UCSD-AML1 (cell line): ENCODE results near the gene MTF2.

Source experiments
- DNase-seq: peaks from one replicate; lab custom pipeline; 2025; ENCODE audit not compliant: unreplicated experiment; lab: John Stamatoyannopoulos, UW

The MTF2 gene

DNA sequence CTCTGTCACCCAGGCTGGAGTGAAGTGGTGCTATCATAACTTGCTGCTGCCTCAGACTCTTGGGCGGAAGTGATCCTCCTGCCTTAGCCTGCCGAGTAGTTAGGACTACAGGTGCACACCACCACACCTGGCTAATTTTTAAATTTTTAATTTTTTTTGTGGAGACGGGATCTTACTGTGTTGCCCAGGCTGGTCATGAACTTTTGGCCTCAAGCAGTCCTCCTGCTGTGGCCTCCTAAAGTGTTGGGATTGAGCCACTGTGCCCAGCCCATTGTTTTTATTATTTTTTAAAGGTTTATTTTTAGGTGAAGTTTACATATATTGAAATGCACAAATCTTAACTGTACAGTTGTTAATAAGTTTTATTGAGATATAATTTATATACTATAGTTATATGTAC, 3.2 kb downstream of the MTF2 start:
- DNase-seq: no peak

DNA sequence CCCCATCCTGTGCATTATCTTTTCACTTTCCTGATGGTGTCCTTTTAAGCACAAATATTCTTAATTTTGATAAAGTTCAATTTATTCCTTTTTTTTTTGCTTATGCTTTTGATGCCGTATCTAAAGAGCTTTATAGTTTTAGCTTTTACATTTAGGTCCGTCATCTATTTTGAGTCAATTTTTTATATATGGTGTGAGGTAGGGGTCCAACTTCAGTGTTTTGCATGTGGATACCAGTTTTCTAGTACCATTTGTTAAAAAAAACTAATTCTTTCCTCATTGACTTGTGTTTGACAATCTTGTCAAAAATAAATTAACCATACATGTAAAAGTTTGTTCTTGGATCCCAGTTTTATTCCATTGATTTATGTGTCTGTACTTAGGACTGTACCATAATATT, 4.9 kb downstream of the MTF2 start:
- no peak for DNase-seq

DNA sequence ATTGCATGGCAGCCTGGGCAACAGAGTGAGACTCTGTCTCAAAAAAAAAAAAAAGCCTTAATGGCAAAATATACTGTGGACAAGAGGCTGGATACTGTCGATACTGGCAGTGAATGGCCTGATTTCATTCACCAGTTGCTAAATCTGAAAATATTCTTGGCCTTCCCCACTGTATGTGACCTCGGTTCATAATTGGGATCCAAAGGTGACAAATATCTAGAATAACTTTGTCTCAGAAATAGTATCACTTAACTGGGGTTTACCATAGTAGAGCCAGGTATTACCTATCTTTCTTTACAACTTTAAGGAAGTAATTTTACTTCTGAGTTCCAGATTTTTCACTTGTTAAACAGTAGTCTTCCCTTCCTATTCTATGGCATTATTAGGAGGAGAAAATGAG, 8.4 kb downstream of the MTF2 start:
- DNase-seq: no peak

DNA sequence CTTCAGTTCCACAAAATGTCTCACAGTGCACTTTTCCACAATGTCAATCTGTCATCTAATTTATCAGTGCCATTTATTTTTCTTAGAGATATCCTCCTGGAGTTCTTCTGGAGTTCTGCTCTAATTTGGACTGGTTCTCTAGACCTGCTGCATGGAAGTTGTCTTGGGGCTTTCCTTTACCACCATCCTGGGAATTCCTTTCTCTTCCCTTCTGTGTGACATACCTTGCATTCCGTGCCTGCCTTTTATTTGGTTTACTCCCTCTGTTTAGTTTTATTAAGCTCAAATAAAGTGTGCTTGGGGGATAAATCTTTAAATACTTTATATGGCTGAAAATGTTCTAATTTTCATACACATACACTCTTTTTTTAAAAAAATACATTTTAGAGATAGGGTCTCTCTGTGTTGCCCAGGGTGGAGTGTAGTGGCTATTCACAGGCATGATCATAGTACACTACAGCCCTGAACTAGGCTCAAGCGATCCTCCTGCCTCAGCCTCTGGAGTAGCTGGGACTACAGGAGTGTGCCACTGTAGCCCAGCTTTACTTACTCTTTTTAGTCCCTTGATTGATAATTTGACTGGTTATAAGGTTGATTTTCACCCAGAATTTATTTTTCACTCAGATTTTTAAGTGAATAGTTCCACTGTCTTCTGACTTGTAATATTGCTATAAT, 14.4 kb downstream of the MTF2 start:
- DNase-seq: no peak

DNA sequence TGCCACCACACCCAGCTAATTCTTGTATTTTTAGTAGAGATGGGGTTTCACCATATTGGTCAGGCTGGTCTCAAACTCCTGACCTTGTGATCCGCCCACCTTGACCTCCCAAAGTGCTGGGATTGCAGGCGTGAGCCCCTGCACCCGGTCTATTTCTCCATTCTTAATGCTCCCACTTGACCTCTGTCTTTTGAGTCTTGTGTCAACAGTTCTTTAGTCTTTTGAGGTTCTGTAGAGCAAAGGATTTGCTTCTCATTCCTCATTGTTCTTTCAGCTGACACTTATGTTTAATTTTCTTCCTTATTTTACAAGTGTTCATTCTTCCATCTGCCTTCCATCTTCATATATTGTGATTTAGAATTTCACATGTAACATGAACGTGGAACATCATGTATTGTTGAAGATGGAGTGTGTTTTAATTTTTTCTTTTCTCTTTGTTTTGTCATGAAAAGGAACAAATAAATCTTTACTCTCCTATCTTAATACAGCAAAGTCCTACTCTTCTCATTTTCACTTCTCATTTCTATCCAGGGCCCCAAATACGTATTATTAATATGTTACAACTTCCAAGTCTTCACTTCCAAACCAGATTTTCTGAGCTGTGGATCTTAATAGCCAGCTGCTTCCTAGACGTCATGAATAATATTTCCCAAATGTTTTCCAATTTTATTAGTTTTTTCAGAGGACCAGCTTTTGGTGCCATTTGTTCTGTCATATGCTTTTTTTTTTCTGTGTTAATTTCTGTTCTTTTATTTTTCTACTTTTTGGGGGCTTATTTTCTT, 16.9 kb downstream of the MTF2 start:
- DNase-seq: no peak

DNA sequence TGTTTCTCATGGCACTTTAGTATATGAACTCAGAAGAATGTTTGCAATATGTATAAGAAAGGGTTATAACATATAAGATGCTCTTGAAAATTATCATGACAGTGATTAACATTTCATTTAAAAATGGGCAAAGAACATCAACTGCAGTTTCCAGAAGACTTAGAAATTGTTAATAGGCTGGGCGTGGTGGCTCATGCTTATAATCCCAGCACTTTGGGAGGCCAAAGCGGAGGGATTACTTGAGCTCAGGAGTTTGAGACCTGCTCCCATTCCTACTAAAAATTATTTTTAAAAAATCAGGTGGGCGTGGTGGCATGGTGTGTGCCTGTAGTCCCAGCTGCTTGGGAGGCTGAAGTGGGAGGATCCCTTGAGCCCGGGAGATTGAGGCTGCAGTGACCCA, 23.1 kb downstream of the MTF2 start:
- DNase-seq: no peak

DNA sequence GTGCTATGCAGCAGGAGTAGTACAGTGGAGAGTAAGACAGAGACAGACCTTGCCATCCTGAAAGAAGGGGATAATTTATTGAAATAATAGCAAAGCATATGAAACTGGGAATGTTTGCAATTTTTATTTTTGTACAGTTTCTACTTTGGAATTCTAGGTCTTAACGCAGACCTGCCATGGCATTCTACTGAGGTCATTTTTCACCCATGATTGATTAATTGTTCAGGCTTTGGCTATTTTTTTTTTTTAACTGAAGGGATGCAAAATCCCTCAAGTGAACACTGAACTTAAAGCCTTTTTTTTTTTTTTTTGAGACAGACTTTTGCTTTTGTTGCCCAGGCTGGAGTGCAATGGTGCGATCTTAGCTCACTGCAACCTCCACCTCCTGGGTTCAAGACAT, 27.1 kb downstream of the MTF2 start:
- no peak for DNase-seq

DNA sequence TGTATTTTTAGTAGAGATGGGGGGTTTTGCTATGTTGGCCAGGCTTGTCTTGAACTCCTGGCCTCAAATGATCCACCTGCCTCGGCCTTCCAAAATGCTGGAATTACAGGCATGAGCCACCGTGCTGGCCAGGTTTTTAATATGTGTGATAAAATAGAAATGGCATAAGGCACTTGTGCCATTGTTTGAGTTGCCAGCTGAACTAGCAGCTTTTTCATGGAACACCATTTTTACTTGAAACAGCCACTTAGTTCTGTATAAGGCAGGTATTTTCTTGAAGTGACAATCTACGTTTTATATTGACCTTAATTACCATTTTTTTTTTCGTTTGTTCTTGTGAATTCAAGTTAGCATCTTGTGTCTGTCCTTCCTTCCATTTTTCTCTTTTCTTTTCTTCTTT, 28.3 kb downstream of the MTF2 start:
- DNase-seq: no peak

DNA sequence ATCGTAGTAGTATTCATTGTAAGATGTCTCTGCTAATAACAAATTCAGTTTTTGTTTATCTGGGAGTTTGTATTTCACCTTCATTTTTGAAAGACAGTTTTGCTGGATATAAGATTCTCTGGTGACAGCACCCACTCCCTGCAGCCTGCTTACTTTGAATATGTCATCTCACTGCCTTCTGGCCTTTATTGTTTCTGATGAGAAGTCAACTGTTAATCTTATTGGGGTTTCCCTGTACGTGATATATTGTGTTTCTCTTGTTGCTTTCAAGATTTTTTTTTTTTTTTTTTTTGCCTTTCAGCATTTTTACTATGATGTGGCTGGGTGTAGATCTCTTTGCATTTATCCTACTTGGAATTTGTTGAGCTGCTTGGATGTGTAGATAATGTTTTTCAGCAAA, 29.3 kb downstream of the MTF2 start:
- DNase-seq: no peak

DNA sequence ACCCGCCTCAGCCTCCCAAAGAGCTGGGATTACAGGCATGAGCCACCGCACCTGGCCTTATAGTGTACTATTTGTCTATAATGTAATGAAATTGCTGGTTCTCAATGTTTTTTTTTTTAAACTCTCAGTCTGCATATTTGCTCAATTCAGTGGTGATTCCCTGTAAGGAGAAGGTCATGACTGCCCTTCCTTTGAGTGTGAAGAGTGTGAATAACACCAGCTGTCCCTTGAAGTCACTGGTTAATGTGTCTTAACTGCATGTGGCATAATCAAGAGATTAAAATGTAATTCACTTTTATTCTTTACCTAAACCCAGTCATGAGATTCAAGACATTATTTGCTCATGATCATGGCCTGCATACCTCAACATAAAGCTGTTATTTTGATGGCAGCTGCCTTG, 30.5 kb downstream of the MTF2 start:
- DNase-seq: no peak

DNA sequence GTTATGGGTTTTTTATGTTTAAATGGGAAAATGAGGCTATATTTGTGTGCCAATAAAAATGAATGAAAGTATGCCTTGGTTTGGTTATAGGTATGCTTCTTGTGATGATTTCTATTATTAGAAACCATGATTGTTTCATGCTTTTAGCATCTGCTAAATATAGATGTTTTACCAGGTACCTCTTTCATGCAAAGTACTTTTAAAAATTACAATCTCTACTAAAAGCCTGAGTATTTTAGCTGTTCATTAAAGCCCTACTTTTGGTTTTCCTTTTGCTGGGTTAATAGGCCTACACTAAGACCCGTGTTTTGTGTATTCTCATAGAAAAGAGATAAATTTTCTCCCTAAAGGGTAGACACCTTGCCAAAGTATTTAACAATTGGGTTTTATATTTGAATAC, 32.0 kb downstream of the MTF2 start:
- DNase-seq: no peak

DNA sequence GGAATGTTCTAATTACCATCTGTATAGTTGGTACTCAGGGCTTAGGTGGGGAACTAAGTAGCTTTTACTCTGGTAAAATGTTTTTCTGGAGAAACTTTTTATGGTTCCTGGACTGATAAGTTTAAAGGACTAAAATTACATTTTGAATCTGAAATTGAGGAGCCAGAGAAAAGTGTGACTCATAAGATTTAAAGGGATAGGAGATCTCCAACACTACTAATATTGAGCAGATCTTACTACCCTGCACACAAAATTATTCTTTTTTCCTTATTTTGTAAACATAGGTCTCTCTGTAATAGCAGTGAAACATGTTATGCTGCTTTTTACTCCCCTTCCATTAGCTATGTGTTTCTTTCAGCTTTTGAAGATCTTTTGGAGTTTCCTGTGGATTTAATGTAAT, 32.5 kb downstream of the MTF2 start:
- DNase-seq: no peak

DNA sequence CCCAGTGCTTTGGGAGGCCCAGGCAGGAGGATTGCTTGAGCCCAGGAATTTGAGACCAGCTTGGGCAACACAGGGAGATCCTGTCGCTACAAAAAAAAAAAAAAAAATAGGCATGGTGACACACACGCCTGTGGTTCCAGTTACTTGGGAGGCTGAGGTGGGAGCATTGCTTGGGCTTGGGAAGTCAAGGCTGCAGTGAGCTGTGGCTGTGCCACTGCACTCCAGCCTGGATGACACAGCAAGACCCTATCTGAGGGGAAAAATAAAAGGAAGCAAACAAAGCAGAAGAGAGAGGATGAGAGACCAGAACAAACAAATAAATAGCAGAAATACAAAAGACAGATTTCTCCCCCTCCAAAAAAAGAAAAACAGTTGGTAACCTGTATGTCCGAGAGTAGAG, 34.0 kb downstream of the MTF2 start:
- no peak for DNase-seq

DNA sequence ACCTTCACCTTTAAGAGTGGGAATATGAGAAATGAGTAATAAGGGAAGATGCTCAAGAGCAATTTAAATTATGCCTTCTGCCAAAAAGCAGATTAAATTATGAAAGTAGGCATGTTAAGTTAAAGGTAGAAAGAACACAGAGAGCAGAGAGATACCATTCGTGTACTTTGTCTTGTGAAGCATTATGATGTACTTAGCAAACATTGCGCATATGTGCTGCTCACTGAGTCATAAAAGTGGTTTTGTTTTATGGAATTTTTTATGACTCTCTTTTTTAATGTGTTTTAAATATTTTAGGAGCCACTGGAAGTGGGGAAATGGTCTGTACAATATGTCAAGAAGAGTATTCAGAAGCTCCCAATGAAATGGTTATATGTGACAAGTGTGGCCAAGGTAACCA, 35.3 kb downstream of the MTF2 start:
- DNase-seq: no peak

DNA sequence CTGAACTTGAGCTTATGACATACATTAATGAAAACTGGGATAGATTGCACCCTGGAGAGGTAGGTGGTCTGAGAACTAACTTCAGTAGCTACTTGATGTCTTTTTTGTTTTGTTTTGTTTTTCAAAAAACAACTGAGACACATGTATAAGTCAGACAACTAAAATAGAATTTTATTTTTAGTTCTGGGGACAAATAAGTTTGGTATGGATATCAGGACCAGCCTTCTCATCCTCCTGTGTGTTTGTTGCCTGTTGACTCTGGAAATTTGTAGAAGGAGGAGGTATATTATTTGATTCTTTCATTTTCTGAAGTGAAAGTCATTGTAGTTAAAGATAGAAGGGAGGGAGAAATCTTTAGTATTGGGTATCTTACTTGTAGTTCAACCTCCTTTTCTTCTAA, 41.5 kb downstream of the MTF2 start:
- no peak for DNase-seq

DNA sequence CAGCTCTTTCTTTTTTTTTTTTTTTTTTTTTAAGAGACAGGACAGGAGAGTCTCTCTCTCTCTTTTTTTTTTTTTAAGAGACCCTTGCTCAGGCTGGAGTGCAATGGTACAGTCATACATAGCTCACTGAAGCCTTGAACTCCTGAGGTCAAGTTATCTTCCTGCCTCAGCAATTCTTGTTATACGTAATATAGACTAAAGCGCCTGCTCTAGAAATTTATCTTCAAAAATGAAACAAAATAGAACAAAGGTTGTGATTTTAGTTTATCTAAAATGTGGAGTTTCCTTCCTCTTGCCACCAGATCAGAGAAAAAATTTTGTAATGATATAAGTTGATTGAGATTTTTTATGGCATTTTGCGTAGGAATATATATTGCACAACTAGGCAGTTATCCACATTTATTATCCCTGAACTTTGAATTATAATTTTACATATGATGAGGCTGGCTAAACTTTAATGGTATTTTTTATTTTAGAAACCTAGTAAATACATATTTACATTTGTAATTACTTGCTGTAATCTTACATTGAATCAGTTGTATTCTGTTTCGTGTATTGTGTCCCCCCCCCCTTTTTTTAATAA, 44.2 kb downstream of the MTF2 start:
- DNase-seq: no peak

DNA sequence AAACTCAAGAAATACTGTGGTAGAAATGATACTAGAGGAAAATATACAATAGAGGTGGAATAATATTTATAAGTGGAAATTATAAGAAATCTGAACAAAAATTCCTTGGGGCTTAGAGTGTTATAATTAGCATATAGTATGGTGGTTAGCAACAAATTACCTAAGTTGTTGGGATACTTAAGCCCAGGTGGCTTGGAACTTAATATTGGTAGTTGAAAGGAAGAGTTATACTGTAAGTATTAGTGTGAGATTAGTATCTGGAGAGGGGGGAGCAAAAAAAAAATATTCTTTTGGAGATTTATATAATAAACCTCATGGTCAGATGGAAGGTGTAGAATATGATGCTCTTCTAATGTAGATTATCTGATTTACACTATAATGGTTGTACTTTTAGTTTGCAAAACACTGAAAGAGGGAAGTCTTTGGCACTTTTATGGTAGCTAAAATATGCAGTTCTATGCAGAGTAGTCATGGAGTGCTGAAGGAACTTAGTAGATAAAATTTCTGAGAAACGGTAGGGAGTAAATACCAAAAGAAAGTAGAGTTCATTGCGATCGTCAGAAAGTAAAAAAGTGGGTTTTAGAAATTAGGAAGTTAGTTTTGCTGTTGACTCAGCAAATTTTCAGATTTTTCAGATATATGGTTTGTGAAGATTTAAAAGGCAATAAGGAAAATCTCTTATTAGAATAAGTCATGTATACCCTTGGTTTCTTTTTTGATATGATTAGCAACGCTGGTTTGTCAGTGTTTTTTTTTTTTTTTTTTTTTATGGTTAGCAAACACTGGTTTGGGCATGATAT, 45.7 kb downstream of the MTF2 start:
- no peak for DNase-seq

DNA sequence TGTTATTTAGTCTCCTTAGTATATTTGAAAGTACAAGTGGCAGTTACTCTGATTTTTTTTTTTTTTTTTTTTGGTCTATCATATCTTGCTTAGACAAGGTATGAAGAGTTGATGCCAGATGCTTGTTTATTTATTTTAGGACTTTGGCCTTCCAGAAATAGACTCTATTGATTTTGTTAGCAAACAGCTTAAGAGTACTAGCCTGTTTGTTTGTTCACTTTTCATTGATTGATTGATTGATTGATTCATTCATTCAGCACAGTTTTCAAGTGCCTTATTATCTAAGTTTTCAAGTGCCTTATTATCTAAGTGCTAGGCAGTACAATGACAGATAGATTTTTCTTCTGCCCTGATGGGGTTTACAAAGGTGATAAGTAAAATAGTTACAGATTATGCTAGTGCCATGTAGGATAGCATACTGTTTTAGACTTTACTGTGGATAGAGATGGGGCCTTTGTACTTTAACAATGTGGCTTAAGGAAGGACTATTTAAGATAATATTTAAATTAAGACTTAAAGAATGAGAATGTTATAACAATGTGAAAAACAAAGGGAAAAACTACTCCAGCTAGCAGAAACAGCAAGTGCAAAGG, 50.5 kb downstream of the MTF2 start:
- no peak for DNase-seq

DNA sequence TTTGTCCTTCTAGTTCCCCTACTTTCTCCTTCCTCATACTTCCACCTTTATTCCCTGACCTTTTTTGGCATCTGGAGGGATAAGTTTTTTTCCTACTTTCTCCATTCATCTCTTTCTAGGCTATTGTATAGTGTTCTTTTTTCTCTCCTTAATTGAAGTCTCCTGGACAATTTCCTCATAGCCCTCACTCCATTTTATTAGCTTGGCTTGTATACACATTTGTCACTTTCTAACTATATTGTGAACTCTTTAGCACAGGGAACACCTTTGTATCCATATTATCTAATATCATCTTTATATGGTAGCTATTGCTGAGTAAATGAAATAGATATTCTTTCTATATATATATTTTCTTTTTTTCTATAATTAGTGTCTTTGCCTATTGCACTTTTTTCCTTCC, 53.6 kb downstream of the MTF2 start:
- no peak for DNase-seq

DNA sequence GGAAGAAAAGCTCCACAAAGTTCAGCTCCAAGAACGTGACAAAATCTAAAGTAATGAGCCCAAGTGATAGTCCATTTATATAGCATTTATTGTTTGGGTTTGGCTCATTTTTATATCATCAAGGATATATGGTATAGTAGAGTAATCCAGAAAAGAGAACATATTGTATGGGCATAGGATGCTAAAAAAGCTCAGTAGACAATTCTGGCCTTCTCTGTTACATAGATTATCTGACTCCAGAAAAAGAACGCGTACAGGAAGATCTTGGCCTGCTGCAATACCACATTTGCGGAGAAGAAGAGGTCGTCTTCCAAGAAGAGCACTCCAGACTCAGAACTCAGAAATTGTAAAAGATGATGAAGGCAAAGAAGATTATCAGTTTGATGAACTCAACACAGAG, 57.4 kb downstream of the MTF2 start:
- no peak for DNase-seq

DNA sequence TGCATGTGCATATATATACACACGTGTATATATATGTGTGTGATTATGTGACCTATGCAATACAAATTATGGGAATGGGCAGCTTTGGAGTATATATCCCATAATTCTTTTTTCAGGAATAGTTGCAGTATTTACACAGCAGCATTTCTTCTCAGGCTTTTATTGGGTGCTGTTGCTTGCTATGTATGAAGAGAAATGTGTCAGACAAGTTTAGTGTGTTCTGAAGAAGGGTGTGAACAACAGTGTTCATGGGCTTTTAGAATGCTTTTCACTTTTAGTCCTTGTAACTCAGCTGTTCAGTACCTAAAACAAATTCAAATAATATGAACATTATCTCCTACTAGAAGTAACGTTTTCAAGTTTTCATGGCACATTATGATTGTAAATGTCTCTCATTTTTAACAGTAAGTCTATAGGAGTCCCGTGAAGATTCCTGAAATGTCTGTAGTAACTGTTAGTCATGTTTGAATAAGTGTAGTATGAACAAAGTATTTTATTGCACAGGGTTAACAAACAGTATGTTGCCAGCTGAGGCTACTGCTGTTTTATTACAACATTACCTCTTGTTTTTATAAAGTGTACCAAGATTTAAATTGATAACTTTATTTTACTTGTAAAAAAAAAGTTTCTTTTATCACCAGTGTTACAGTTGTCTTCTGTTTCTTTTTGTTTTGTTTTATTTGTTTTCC, 58.7 kb downstream of the MTF2 start:
- no peak for DNase-seq
